OCI-LY7 (cell line): ENCODE results near the gene GPSM1. TPM values are rescaled to one million over a fixed set of nuclear protein-coding genes. Genes with fewer than 3 reads are reported as not detected.

Experiments used
- BruUV-seq: library from RNA; stranded (reverse); fragments of 400-500 nt; replicated peaks from 2 replicates; lab custom pipeline; 2021; lab: Mats Ljungman, UMichigan
- CTCF ChIA-PET: fragments of 300-600 bp; sonication (Branson Sonifier 250); formaldehyde crosslinking; loops from one replicate; lab custom pipeline; 2022; ENCODE audit warnings: antibody characterized with exemption; ENCODE audit not compliant: unreplicated experiment; lab: Charles Lee
- POLR2A ChIA-PET: fragments of 300-600 bp; sonication (Branson Sonifier 250); formaldehyde crosslinking; loops from one replicate; lab custom pipeline; 2022; ENCODE audit warnings: antibody characterized with exemption; lab: Charles Lee
- DNase-seq: peaks from one replicate; pipeline ENCODE4 v3.0.0-alpha.2; 2015; ENCODE audit warnings: low spot score
- H2AFZ ChIP-seq: fragments of 200-600 bp; sonication (generic), shearing (Covaris generic); 2 replicates; pipeline ENCODE4 v1.6.1; 2014; ENCODE audit warnings: mild to moderate bottlenecking, antibody characterized with exemption, low read length, moderate library complexity
- H3K27ac ChIP-seq: fragments of 200-600 bp; sonication (generic); 2 replicates; pipeline ENCODE4 v1.5.1; 2014; ENCODE audit warnings: mixed run types, low read depth, mild to moderate bottlenecking, moderate library complexity, low read length, inconsistent platforms; ENCODE audit not compliant: poor library complexity, severe bottlenecking
- H3K36me3 ChIP-seq: fragments of 200-600 bp; sonication (generic); 2 replicates; pipeline ENCODE4 v1.6.1; 2014; ENCODE audit warnings: mild to moderate bottlenecking, antibody characterized with exemption, low read length, moderate library complexity, mixed read lengths; ENCODE audit not compliant: insufficient read depth
- H3K4me1 ChIP-seq: fragments of 200-600 bp; sonication (generic); 2 replicates; pipeline ENCODE4 v1.5.1; 2014; ENCODE audit warnings: mild to moderate bottlenecking, low read length; ENCODE audit not compliant: insufficient read depth, poor library complexity, severe bottlenecking
- H3K4me2 ChIP-seq: fragments of 200-600 bp; sonication (generic); 2 replicates; pipeline ENCODE4 v1.6.1; 2014; ENCODE audit warnings: mild to moderate bottlenecking, low read length
- H3K4me3 ChIP-seq: fragments of 200-600 bp; sonication (generic); 2 replicates; pipeline ENCODE4 v1.5.1; 2014; ENCODE audit warnings: mild to moderate bottlenecking, low read depth, low read length; ENCODE audit not compliant: poor library complexity, severe bottlenecking
- H3K79me2 ChIP-seq: fragments of 200-600 bp; sonication (generic); 2 replicates; pipeline ENCODE4 v1.6.1; 2016; ENCODE audit warnings: low read depth, mild to moderate bottlenecking, low read length, moderate library complexity, mixed read lengths; ENCODE audit not compliant: insufficient read depth
- H3K9me2 ChIP-seq: fragments of 200-600 bp; sonication (generic); 2 replicates; pipeline ENCODE4 v1.6.1; 2016; ENCODE audit warnings: mild to moderate bottlenecking, low read length, mixed read lengths; ENCODE audit not compliant: insufficient read depth
- H3K9me3 ChIP-seq: fragments of 200-600 bp; sonication (generic); 2 replicates; pipeline ENCODE4 v1.6.1; 2014; ENCODE audit warnings: mild to moderate bottlenecking, mixed run types, low read length, mixed read lengths
- H4K20me1 ChIP-seq: fragments of 200-600 bp; sonication (generic); 2 replicates; pipeline ENCODE4 v1.6.1; 2014; ENCODE audit warnings: mild to moderate bottlenecking, antibody characterized with exemption, low read length, moderate library complexity, mixed read lengths; ENCODE audit not compliant: insufficient read depth
- EZH2phosphoT487 ChIP-seq: fragments of 200-600 bp; sonication (generic); IDR thresholded peaks from 2 replicates; pipeline ENCODE4 v1.6.1; 2018; ENCODE audit warnings: low read depth, borderline replicate concordance, mild to moderate bottlenecking, mixed run types, antibody characterized with exemption, low read length, moderate library complexity, mixed read lengths
- intact Hi-C: fragments of 100-400 bp; cut with micrococcal nuclease; formaldehyde crosslinking; loops from one replicate; pipeline ENCODE4 v1.10.0; 2022; ENCODE audit not compliant: unreplicated experiment
- total RNA-seq, 2 experiments: library from RNA; depleted of rRNA in 1 of 2; stranded (reverse); fragments of >200 nt in 1 of 2; shearing (Covaris generic) in 1 of 2; gene quantifications; 2 replicates each; pipeline ENCODE4 v1.2.3, GENCODE V29; 2014 to 2022
- TF ChIP-seq, protein P1 (sequence below): fragments of 200-600 bp; sonication (generic); conservative IDR thresholded peaks from 2 replicates; pipeline ENCODE4 v1.5.1; 2014; ENCODE audit warnings: mild to moderate bottlenecking, antibody characterized with exemption, low read length, moderate library complexity, mixed read lengths

GPSM1 gene
- total RNA-seq, 2 experiments from 2014 or later, result not detected

GRCh38 chr9:136378170-136379002 lies 51.0 kb downstream of the GPSM1 start:
- TF ChIP-seq, protein P1, sequence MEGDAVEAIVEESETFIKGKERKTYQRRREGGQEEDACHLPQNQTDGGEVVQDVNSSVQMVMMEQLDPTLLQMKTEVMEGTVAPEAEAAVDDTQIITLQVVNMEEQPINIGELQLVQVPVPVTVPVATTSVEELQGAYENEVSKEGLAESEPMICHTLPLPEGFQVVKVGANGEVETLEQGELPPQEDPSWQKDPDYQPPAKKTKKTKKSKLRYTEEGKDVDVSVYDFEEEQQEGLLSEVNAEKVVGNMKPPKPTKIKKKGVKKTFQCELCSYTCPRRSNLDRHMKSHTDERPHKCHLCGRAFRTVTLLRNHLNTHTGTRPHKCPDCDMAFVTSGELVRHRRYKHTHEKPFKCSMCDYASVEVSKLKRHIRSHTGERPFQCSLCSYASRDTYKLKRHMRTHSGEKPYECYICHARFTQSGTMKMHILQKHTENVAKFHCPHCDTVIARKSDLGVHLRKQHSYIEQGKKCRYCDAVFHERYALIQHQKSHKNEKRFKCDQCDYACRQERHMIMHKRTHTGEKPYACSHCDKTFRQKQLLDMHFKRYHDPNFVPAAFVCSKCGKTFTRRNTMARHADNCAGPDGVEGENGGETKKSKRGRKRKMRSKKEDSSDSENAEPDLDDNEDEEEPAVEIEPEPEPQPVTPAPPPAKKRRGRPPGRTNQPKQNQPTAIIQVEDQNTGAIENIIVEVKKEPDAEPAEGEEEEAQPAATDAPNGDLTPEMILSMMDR, result no peak
- TF ChIP-seq EZH2phosphoT487, result no peak
- Histone ChIP-seq H3K9me3 (no peaks in the 10 kb centered on the region), H4K20me1 (no peaks in the 10 kb centered on the region; the same call in 1 of the 2 replicates), H3K4me3 (no peak overlapping the region), H2AFZ (no peak overlapping the region), H3K4me1 (no peaks in the 10 kb centered on the region), H3K36me3 (peaks cover 85% of the 10 kb centered on the region), H3K27ac (no peak overlapping the region), H3K79me2 (no peaks in the 10 kb centered on the region), H3K9me2 (no peaks in the 10 kb centered on the region), H3K4me2 (no peak overlapping the region)
- ChIA-PET POLR2A (no interaction called here), CTCF (no interaction called here)
- BruUV-seq, result no TSS peak
- intact Hi-C loops, result no loop called here
- DNase-seq, result no peak

- no peak for DNase-seq
- no peak overlapping the region for H3K4me2 ChIP-seq
- H3K9me2 ChIP-seq, result no peaks in the 10 kb centered on the region
- no peaks in the 10 kb centered on the region for H3K4me1 ChIP-seq
- no peaks in the 10 kb centered on the region for H3K9me3 ChIP-seq
- H3K27ac ChIP-seq, result no peak overlapping the region
- TF ChIP-seq, protein P1, result no peak
- TF ChIP-seq EZH2phosphoT487, result no peak
- intact Hi-C loops, result no loop called here
- H3K79me2 ChIP-seq, result no peaks in the 10 kb centered on the region
- no peak overlapping the region for H3K4me3 ChIP-seq
- ChIA-PET POLR2A (no interaction called here), CTCF (no interaction called here)
- peaks cover 89% of the 10 kb centered on the region for H3K36me3 ChIP-seq
- no TSS peak for BruUV-seq
- no peak overlapping the region for H2AFZ ChIP-seq
- no peaks in the 10 kb centered on the region; the same call in 1 of the 2 replicates for H4K20me1 ChIP-seq
Measured at GRCh38 chr9:136379003-136379287, 51.6 kb downstream of the GPSM1 start.

- H3K27ac ChIP-seq, result no peak overlapping the region
- intact Hi-C loops, result no loop called here
- no TSS peak for BruUV-seq
- no peaks in the 10 kb centered on the region for H3K79me2 ChIP-seq
- H2AFZ ChIP-seq, result no peak overlapping the region
- no peaks in the 10 kb centered on the region; the same call in 1 of the 2 replicates for H4K20me1 ChIP-seq
- H3K4me1 ChIP-seq, result no peaks in the 10 kb centered on the region
- H3K4me3 ChIP-seq, result no peak overlapping the region
- H3K9me3 ChIP-seq, result no peaks in the 10 kb centered on the region
- peaks cover 93% of the 10 kb centered on the region for H3K36me3 ChIP-seq
- no peak overlapping the region for H3K4me2 ChIP-seq
- no peak for TF ChIP-seq EZH2phosphoT487
- TF ChIP-seq, protein P1, result no peak
- CTCF ChIA-PET, result no interaction called here
- DNase-seq, result no peak
- POLR2A ChIA-PET, result interaction anchor here (0.7 kb wide), 1 partner anchor 1248 kb away, joined by 3 read pairs; no protein-coding TSS in a partner anchor
- H3K9me2 ChIP-seq, result no peaks in the 10 kb centered on the region
Measured at GRCh38 chr9:136379401-136379800, 52.1 kb downstream of the GPSM1 start.
